K562 (cell line): ENCODE data around the gene MEF2B. TPM values are rescaled to one million over a fixed set of nuclear protein-coding genes. Genes with fewer than 3 reads are reported as not detected.

ENCODE experiments used
- DNMT1 ChIP-seq: fragments of 450-650 bp; IDR thresholded peaks from 2 replicates; pipeline ENCODE4 v1.6.1; 2016; ENCODE audit warnings: antibody characterized with exemption, mild to moderate bottlenecking
- LCOR ChIP-seq: sonication (generic); formaldehyde crosslinking; IDR thresholded peaks from 2 replicates; pipeline ENCODE4 v1.8.0; 2022; ENCODE audit warnings: mild to moderate bottlenecking, missing genetic modification reagents
- NEUROD1 ChIP-seq: fragments of 150-350 bp; IDR thresholded peaks from 2 replicates; pipeline ENCODE4 v1.6.1; 2014; ENCODE audit warnings: borderline replicate concordance, low read length, low read depth; ENCODE audit not compliant: partially characterized antibody
- SMARCC2 ChIP-seq: fragments of 450-650 bp; IDR thresholded peaks from 2 replicates; pipeline ENCODE4 v1.6.1; 2017; ENCODE audit warnings: antibody characterized with exemption, moderate library complexity, mild to moderate bottlenecking, low read depth
- polyA plus RNA-seq, 8 experiments: library from polyadenylated mRNA; depleted of rRNA in 4 of 8; stranded (reverse) in 5 of 8; unstranded in 3 of 8; fragments of >200 nt; fragmentation: Nextera tagmentation in 2 of 8; fragmentation: Illumina TruSeq in 1 of 8; extraction: Ambion mirVana in 2 of 8; extraction: Trizol in 1 of 8; gene quantifications; 2 replicates each; pipeline versions ENCODE4 v1.2.1 to v1.2.3, GENCODE V29; 2011 to 2014; ENCODE audit warnings: inconsistent platforms in 1 of 8, missing spikeins in 1 of 8
- total RNA-seq, 7 experiments: library from RNA; depleted of rRNA in 6 of 7; stranded (reverse); fragments of >200 nt in 6 of 7; fragmentation: Illumina TruSeq in 2 of 7; extraction: Trizol in 2 of 7; gene quantifications; 2 replicates each; pipeline versions ENCODE4 v1.2.1 to v1.2.3, GENCODE V29; 2011 to 2021; ENCODE audit warnings: low replicate concordance in 1 of 7
- TF ChIP-seq, protein P1 (sequence below), 3 experiments: fragments of 200-800 bp in 1 of 3; fragments of 250-450 bp in 1 of 3; fragments of 450-650 bp in 1 of 3; sonication (Bioruptor Pico) in 1 of 3; sonication (Bioruptor generic) in 1 of 3; formaldehyde crosslinking in 1 of 3; IDR thresholded peaks; 2 replicates each; pipeline versions ENCODE4 v1.6.1 to v1.8.0; 2016 to 2022; ENCODE audit warnings: mild to moderate bottlenecking in 2 of 3, missing genetic modification characterization in 2 of 3, missing compliant biosample characterization in 1 of 3, moderate library complexity in 1 of 3

The MEF2B gene
- total and polyA plus RNA-seq, 9 of the 15 experiments (the other 6 are each of a cell fraction or from before 2014, with no cell fraction given): 0.14 to 1.9 (median 0.71) TPM; not detected in 3

DNA sequence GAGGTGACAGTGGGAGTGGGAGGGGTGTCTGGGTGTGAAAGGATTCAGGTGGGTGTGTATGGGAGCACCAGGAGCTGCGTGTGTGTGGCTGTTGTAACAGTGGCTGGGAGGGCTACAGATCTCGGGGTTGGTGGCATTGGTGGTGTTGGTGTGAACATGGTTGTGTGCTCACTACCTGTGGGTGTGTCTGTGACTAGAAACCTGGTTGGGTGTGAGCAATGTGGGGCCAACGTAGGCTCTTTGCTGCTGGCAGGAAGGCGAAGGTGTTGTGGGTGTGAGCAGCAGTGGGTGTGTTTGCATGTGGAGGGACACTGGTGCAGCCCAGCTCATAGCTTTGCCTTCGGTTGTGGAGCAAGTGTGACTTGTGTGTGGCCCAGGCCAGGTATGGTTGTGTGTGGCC is 36.9 kb upstream of the MEF2B start (continued):
- TF ChIP-seq, protein P1, sequence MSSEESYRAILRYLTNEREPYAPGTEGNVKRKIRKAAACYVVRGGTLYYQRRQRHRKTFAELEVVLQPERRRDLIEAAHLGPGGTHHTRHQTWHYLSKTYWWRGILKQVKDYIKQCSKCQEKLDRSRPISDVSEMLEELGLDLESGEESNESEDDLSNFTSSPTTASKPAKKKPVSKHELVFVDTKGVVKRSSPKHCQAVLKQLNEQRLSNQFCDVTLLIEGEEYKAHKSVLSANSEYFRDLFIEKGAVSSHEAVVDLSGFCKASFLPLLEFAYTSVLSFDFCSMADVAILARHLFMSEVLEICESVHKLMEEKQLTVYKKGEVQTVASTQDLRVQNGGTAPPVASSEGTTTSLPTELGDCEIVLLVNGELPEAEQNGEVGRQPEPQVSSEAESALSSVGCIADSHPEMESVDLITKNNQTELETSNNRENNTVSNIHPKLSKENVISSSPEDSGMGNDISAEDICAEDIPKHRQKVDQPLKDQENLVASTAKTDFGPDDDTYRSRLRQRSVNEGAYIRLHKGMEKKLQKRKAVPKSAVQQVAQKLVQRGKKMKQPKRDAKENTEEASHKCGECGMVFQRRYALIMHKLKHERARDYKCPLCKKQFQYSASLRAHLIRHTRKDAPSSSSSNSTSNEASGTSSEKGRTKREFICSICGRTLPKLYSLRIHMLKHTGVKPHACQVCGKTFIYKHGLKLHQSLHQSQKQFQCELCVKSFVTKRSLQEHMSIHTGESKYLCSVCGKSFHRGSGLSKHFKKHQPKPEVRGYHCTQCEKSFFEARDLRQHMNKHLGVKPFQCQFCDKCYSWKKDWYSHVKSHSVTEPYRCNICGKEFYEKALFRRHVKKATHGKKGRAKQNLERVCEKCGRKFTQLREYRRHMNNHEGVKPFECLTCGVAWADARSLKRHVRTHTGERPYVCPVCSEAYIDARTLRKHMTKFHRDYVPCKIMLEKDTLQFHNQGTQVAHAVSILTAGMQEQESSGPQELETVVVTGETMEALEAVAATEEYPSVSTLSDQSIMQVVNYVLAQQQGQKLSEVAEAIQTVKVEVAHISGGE (CRISPR knock-in tag; IDR thresholded peaks at IDR 0.05): no peak
- TF ChIP-seq LCOR (CRISPR knock-in tag) (no peak), DNMT1 (no peak), NEUROD1 (no peak), SMARCC2 (no peak)
